Subcutaneous abdominal adipose tissue (tissue), 5 donors: ENCODE data around the gene USP9X.
"Not testable (repeated sequence)": the region's sequence is repeated elsewhere in the genome, so short reads cannot be mapped to it uniquely, and the experiment has no call there.

Experiments
- H3K27ac ChIP-seq: one replicate; pipeline ENCODE4 v1.7.0; 2013; ENCODE audit warnings: low read depth, mild to moderate bottlenecking, inconsistent platforms, low read length, moderate library complexity
- H3K27me3 ChIP-seq, 5 donors: one replicate each; pipeline ENCODE4 v1.7.0; 2013; ENCODE audit warnings: low read length in 5 of 5, inconsistent platforms in 1 of 5; ENCODE audit not compliant: control insufficient read depth in 5 of 5, insufficient read depth in 4 of 5
- H3K36me3 ChIP-seq, 5 donors: one replicate each; pipeline ENCODE4 v1.7.0; 2013; ENCODE audit warnings: low read length in 5 of 5; ENCODE audit not compliant: control insufficient read depth in 5 of 5, insufficient read depth in 5 of 5
- H3K4me1 ChIP-seq, 5 donors: one replicate each; pipeline ENCODE4 v1.7.0; 2013; ENCODE audit warnings: low read length in 5 of 5, mild to moderate bottlenecking in 3 of 5, moderate library complexity in 1 of 5; ENCODE audit not compliant: control insufficient read depth in 5 of 5, insufficient read depth in 5 of 5
- H3K4me3 ChIP-seq, 5 donors: one replicate each; pipeline ENCODE4 v1.7.0; 2013; ENCODE audit warnings: low read length in 5 of 5, low read depth in 1 of 5
- H3K9ac ChIP-seq, 5 donors: one replicate each; pipeline ENCODE4 v1.7.0; 2013; ENCODE audit warnings: low read length in 5 of 5, mild to moderate bottlenecking in 4 of 5, moderate library complexity in 3 of 5
- H3K9me3 ChIP-seq, 5 donors: one replicate each; pipeline ENCODE4 v1.7.0; 2013; ENCODE audit warnings: low read length in 5 of 5; ENCODE audit not compliant: control insufficient read depth in 5 of 5
- donor health status: healthy.
- donor health status: healthy.
- donor health status: healthy.
- donor health status: healthy.
- donor health status: healthy.

Gene USP9X

GRCh38 chrX:41167888-41168287, 82.6 kb downstream of the USP9X start:
- Histone ChIP-seq H3K4me1 (no peaks in the 10 kb centered on the region), H3K27me3 (no peaks in the 10 kb centered on the region), H3K36me3 (peaks cover 30 to 63% (median 56%) of the 10 kb centered on the region in 5 donors), H3K27ac (no peak overlapping the region), H3K9me3 (no peaks in the 10 kb centered on the region), H3K4me3 (no peak overlapping the region), H3K9ac (no peak overlapping the region)

- Histone ChIP-seq H3K27ac (no peak overlapping the region), H3K9me3 (no peaks in the 10 kb centered on the region), H3K9ac (no peak overlapping the region), H3K27me3 (peaks cover 0 to 2% (median 0%) of the 10 kb centered on the region in 5 donors), H3K36me3 (peaks cover 21 to 44% (median 30%) of the 10 kb centered on the region in 5 donors), H3K4me1 (peaks cover 0 to 7% (median 4%) of the 10 kb centered on the region in 5 donors), H3K4me3 (no peak overlapping the region)
These were observed 91.0 kb downstream of the USP9X start for GRCh38 chrX:41176263-41176662.

GRCh38 chrX:41177297-41177696, 92.1 kb downstream of the USP9X start:
- H3K9me3 ChIP-seq = no peaks in the 10 kb centered on the region
- peaks cover 18 to 35% (median 24%) of the 10 kb centered on the region in 5 donors for H3K36me3 ChIP-seq
- no peak overlapping the region for H3K4me3 ChIP-seq
- H3K27ac ChIP-seq = no peak overlapping the region
- H3K27me3 ChIP-seq = peaks cover 0 to 2% (median 0%) of the 10 kb centered on the region in 5 donors
- peaks cover 0 to 7% (median 4%) of the 10 kb centered on the region in 5 donors for H3K4me1 ChIP-seq
- H3K9ac ChIP-seq = no peak overlapping the region

GRCh38 chrX:41178201-41178600, 93.0 kb downstream of the USP9X start:
- H3K4me3 ChIP-seq = no peak overlapping the region
- H3K27me3 ChIP-seq = peaks cover 0 to 2% (median 0%) of the 10 kb centered on the region in 5 donors
- H3K9ac ChIP-seq = no peak overlapping the region
- no peaks in the 10 kb centered on the region for H3K9me3 ChIP-seq
- peaks cover 0 to 7% (median 4%) of the 10 kb centered on the region in 5 donors for H3K4me1 ChIP-seq
- peaks cover 13 to 26% (median 18%) of the 10 kb centered on the region in 5 donors for H3K36me3 ChIP-seq
- no peak overlapping the region for H3K27ac ChIP-seq

DNA sequence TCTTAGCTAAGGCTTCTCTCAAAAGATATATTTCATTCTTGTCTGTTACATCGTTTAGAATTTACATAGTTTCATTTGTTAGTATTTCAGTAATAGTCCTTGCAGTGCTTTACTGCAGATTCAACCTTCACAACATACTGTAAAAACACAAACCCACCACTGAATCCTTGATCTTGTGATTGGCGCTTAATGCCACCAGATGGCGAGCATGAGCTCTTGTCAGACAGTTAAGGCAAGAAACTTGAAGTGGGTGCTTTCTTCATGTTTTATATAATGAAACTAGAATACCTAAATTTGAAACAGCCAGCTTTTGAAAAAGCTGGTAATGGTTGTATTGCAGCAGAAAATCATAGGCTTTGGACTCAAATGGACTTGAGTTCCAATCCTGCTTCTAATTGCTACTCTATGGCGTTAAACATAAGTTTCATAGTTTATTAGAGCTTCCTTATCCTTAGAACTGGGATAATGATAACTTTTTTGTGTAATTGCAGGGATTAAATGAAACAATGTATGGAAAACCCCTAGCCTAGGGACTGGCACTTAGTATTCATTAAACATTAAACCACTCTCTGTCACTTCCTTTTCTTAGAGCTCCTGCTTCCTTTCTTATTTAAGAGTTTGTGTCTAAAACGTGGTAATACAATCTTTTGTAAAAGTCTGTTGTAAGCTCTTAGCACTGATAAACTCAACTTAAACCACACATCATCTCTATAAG, 95.1 kb downstream of the USP9X start:
- Histone ChIP-seq H3K4me3 (no peak overlapping the region), H3K9ac (no peak overlapping the region), H3K9me3 (no peaks in the 10 kb centered on the region), H3K27ac (no peak overlapping the region), H3K27me3 (peaks cover 0 to 2% (median 0%) of the 10 kb centered on the region in 5 donors), H3K4me1 (peaks cover 0 to 7% (median 4%) of the 10 kb centered on the region in 5 donors), H3K36me3 (peaks cover 4 to 27% (median 16%) of the 10 kb centered on the region in 5 donors)

- peaks cover 20 to 43% (median 36%) of the 10 kb centered on the region in 5 donors for H3K36me3 ChIP-seq
- H3K27ac ChIP-seq = no peak overlapping the region
- peaks cover 0 to 7% (median 4%) of the 10 kb centered on the region in 5 donors for H3K4me1 ChIP-seq
- peaks cover 0 to 2% (median 0%) of the 10 kb centered on the region in 5 donors for H3K27me3 ChIP-seq
- no peak overlapping the region for H3K4me3 ChIP-seq
- no peaks in the 10 kb centered on the region for H3K9me3 ChIP-seq
- no peak overlapping the region for H3K9ac ChIP-seq
These were observed 99.1 kb downstream of the USP9X start for GRCh38 chrX:41184312-41184711.

DNA sequence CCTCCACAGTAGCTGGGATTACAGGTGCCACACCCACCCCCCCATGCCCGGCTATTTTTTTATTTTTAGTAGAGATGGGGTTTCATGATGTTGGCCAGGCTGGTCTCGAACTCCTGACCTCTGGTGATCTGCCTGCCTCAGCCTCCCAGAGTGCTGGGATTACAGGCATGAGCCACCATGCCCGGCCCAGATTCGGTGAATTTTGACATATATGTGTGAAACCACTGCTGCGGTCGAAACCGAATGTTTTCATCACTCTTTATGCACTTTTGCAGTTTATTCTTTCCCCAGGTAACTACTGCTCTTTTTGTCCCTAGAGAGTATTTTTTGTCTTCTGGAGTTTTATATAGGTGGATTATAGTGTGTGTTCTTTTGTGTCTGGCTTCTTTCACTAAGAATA, 101.7 kb downstream of the USP9X start:
- H3K9ac ChIP-seq, H3K9me3 ChIP-seq, H3K4me1 ChIP-seq, H3K4me3 ChIP-seq, H3K27ac ChIP-seq, H3K27me3 ChIP-seq: not testable (repeated sequence)
- peaks cover 33 to 56% (median 50%) of the 10 kb centered on the region in 5 donors for H3K36me3 ChIP-seq

DNA sequence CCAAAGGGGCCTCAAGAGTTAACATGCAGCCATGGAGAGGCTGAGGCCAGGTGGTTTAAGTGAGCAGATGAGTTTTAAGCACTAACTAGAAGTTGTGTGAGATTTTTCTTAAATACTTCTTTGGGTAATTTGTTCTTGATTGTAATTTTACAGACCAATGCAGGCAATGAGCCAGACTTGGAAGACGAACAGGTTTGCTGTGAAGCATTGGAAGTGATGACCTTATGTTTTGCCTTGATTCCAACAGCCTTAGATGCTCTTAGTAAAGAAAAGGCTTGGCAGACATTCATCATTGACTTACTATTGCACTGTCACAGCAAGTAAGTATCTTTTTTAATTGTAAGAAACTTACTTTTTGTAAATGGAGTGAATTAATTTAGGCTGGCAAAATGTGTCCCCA, 103.9 kb downstream of the USP9X start:
- Histone ChIP-seq H3K9ac (no peak overlapping the region), H3K36me3 (peaks cover 33 to 64% (median 45%) of the 10 kb centered on the region in 5 donors), H3K4me1 (no peaks in the 10 kb centered on the region), H3K4me3 (no peak overlapping the region), H3K9me3 (no peaks in the 10 kb centered on the region), H3K27me3 (no peaks in the 10 kb centered on the region), H3K27ac (no peak overlapping the region)

- Histone ChIP-seq H3K4me3 (no peak overlapping the region), H3K27ac (no peak overlapping the region), H3K27me3 (no peaks in the 10 kb centered on the region), H3K9me3 (no peaks in the 10 kb centered on the region), H3K9ac (no peak overlapping the region), H3K4me1 (no peaks in the 10 kb centered on the region), H3K36me3 (peaks cover 23 to 55% (median 42%) of the 10 kb centered on the region in 5 donors)
These were observed 107.6 kb downstream of the USP9X start for GRCh38 chrX:41192880-41193279.

DNA sequence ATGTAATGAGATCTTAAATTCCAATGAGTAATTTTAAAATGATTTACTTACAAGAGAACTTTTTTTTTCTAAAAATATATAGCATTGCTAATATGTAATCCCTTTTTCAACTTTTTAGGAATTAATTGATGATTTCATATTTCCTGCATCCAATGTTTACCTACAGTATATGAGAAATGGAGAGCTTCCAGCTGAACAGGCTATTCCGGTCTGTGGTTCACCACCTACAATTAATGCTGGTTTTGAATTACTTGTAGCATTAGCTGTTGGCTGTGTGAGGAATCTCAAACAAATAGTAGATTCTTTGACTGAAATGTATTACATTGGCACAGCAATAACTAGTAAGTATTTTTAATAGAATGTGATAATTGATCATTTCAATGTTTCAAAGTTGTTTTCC, 113.2 kb downstream of the USP9X start:
- Histone ChIP-seq H3K9me3 (no peaks in the 10 kb centered on the region), H3K36me3 (peaks cover 23 to 59% (median 46%) of the 10 kb centered on the region in 5 donors), H3K4me3 (no peak overlapping the region)

More for the DNA sequence above, 113.2 kb downstream of the USP9X start:
- H3K27ac ChIP-seq = no peak overlapping the region
- no peak overlapping the region for H3K9ac ChIP-seq
- no peaks in the 10 kb centered on the region for H3K4me1 ChIP-seq
- no peaks in the 10 kb centered on the region for H3K27me3 ChIP-seq
